NB4 (cell line): Measurements from ENCODE around the gene FOXA1.
"Not testable (repeated sequence)": the region's sequence is repeated elsewhere in the genome, so short reads cannot be mapped to it uniquely, and the experiment has no call there.

ENCODE experiments used
- MAX ChIP-seq: IDR thresholded peaks from 2 replicates; pipeline ENCODE4 v1.6.1; 2011; ENCODE audit warnings: low read depth, low read length
- TF ChIP-seq, protein P1 (sequence below): IDR thresholded peaks from one replicate; pipeline ENCODE4 v1.5.1; 2012; ENCODE audit warnings: low read depth, low read length

GRCh38 chr14:37555596-37555995 lies 39.5 kb downstream of the FOXA1 start:
- TF ChIP-seq, protein P1, sequence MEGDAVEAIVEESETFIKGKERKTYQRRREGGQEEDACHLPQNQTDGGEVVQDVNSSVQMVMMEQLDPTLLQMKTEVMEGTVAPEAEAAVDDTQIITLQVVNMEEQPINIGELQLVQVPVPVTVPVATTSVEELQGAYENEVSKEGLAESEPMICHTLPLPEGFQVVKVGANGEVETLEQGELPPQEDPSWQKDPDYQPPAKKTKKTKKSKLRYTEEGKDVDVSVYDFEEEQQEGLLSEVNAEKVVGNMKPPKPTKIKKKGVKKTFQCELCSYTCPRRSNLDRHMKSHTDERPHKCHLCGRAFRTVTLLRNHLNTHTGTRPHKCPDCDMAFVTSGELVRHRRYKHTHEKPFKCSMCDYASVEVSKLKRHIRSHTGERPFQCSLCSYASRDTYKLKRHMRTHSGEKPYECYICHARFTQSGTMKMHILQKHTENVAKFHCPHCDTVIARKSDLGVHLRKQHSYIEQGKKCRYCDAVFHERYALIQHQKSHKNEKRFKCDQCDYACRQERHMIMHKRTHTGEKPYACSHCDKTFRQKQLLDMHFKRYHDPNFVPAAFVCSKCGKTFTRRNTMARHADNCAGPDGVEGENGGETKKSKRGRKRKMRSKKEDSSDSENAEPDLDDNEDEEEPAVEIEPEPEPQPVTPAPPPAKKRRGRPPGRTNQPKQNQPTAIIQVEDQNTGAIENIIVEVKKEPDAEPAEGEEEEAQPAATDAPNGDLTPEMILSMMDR, result not testable (repeated sequence)
- not testable (repeated sequence) for TF ChIP-seq MAX
